NCI-H187 treated with DMSO at 0.1 percent for 48 hours (cell line): Measurements from ENCODE around the gene XPC.

Experiments
- DNase-seq: peaks from one replicate; lab custom pipeline; 2025; lab: John Stamatoyannopoulos, UW

Gene XPC

GRCh38 chr3:14208168-14208567 is 29.8 kb upstream of the XPC start:
- DNase-seq, result no peak

- DNase-seq, result no peak
Measured at GRCh38 chr3:14206548-14207177, 28.3 kb upstream of the XPC start.

DNA sequence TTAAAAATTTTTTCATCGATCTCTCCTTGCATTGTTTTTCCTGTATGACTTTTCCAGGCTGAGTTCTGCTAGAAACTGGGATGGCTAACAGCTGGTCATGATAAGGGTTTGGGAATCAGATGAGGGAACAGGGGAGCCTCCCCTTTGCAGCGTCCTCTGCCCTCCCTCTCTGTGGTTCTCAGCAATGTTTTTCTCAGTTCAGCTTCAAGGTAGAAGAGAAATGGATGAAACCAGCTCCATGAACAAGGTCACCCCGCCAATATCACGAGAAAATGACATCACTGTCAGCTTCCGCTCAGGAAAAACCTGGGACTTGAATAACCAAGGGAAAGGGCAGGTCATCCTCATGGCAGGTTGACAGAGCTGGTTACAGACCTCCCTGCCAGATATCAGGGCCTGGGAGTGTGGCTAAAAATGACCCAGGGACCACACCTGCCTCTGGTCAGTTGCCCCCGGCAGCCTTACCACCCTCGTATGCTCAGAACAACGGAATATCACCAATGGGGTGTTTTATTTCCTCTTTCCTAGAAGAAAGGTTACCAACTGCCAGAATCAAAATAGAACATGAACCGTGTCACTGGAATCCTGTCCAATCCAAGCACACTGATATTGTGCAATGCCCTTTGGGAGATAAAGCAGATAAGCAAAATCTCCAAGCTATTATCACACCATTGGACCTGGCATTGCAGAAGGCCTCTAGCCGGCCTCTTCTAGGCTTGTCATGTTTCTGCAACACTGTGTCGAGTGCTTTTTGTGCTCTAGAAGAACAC is 26.3 kb upstream of the XPC start:
- no peak for DNase-seq

DNA sequence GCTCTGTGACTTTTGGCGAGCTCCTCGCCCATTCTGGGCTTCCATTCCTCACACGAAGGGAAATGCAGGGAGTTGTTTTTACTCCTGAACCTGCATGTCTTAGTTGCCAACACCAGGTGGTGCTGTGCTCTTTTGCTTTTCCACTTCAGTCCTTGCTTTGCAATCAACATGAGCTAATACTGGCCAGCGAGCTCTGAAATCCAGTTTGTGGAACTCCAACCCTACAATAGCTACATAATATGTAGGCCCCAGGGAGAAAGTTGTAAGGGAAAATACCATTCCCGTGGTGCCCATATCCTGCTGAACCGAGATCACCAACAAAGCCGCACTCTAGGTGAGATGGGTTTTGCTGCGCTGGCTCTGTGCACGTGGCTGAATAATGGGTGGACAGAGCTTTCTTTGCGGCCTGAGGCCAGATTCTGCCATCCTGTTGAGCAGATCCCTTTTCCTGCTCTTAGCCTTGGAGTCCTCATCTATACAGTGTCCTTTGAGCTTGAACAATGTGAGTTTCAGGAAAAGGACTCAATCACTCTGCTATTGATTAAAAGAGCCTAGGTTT is 25.2 kb upstream of the XPC start:
- DNase-seq, result no peak

DNA sequence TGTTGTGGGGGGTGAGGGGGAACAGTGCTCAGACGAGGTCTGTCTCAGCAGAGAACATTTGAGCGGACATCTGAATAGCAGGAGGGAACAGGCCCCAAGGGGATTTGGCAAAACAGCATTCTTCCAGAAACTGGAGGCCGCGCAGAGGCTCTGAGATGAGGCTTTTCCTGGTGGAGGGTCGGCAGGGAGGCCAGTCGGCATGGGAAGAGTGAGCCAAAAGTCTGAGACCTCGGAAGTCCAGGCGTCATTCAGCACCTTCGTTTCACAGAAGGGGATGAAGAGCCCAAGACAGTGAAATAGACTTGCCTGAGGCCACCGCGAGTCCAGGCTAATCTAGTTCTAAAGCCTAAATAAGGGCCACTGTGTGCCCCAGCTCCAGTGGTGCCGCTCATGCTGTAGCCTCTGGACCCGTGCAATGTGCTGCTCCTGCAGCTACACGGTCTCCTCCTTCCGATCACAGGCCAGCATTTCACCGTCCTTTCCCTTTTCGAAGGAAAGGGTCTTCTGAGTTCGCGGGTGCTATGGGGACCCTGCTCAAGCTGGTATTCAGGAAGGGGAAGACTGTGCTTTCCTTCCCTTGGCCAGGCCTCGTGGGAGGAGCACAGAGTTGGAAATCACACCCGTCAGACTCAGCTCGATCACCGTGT is 24.6 kb upstream of the XPC start:
- no peak for DNase-seq

DNA sequence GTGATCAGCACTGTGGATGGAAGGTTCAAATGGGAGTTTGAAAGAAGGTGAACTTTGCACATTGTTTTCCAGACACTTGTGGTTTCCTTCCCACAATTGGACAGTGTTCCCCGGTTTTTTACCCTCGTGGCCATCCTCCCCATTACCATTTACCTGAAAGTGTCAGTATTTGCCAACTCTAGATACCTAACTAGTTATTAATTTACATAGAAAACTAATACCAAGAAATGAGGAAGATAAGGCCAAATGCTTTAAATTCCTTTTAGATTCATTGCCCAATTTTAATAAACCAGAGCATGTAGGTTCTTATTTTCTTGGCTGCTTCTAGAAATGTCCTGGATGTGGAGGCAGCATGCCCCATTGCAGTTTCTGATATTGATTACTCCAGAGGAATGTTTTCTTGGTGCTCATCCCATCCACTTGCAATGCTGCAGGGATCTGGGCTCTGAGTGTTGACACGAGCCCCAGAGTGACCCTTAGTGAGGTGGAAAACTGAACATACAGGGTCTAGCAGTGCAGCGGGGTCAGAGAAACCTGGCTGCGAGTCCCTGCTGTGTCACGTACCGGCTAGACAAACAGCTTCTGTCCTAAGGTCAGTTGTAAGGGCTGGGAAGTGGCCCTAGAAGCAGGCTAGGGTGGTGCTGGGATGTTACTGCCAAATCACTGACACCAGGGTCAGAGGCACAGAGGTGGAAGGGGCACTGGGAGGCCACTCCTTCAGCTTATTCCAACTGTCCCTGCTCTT is 23.7 kb upstream of the XPC start:
- DNase-seq, result no peak

DNA sequence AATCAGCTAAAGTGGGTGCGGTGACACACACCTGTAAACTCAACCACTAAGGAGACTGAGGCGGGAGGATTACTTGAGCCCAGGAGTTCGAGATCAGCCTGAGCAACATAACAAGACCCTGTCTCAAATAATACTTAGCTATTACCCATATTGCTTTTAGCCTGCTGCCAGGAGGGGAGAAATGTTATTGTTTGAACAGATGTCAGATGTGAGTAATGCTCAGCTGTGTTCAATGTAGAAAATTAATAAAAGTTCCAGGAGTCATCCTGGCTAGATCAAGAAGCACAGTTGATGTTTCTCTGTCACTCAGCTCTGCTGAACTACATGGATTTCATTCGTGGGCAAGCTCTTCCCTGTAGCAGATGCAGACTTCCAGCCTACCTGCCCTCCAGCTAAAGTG is 22.4 kb upstream of the XPC start:
- no peak for DNase-seq

GRCh38 chr3:14200276-14200675 is 21.9 kb upstream of the XPC start:
- no peak for DNase-seq

GRCh38 chr3:14199641-14200040 is 21.2 kb upstream of the XPC start:
- no peak for DNase-seq

DNA sequence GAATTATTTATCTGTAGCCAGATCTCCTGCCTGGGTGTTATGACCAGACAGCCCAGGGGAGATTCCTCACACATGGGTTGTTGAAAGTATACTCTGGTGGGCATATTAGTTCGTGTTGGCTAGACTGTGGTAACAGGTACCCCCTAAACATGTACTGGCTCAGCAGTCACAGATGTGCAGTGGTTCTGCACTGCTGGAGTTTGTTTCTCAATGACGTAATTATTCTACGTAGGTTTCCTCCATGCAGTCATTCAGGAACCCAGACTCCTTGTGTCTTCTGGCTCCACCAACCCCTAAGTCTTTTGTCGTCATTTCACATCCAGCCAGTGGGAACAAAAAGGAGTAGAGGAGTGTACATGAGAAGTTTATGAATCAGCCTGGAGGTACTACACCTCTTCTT is 16.5 kb upstream of the XPC start:
- DNase-seq, result no peak

DNA sequence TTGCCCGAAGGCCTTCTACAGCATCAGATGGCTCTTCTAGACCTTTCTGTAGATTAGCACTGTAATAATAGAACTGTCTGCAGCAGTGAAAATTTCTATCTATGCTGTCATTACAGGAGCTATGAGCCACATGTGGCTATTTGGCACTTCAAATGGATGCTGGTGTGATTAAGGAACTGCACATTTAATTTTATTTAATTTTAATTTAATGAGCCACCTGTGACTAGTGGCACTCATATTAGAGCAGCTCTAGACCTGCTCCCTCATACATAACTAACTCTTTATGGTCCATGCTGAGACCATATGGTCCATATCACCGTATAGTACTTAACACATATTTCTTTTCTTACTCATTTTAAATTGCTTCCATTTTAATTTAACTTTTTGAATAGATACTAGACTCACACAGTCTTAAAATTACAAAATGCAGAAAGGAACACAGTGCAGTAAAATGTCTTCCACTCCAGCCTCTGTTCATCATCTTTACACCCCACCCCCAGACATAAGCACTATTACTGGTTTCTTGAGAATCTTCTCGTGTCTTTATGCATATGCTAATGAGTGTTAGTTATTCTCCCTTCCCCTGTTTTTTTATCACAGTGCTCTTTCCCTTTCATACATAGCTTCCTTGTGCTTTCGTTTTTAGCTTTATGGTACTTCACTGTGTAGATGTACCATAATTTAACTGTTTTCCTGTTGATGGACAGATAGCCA is 9.8 kb upstream of the XPC start:
- no peak for DNase-seq

GRCh38 chr3:14186854-14187458 is 8.6 kb upstream of the XPC start:
- no peak for DNase-seq

- DNase-seq, result no peak
Measured at GRCh38 chr3:14183015-14183577, 4.7 kb upstream of the XPC start.

GRCh38 chr3:14181253-14181652 is 2.9 kb upstream of the XPC start:
- DNase-seq, result no peak

- DNase-seq, result no peak
Measured at GRCh38 chr3:14179795-14180194, 1.4 kb upstream of the XPC start.

- no peak for DNase-seq
Measured at GRCh38 chr3:14179114-14179465, 689 bp upstream of the XPC start.

DNA sequence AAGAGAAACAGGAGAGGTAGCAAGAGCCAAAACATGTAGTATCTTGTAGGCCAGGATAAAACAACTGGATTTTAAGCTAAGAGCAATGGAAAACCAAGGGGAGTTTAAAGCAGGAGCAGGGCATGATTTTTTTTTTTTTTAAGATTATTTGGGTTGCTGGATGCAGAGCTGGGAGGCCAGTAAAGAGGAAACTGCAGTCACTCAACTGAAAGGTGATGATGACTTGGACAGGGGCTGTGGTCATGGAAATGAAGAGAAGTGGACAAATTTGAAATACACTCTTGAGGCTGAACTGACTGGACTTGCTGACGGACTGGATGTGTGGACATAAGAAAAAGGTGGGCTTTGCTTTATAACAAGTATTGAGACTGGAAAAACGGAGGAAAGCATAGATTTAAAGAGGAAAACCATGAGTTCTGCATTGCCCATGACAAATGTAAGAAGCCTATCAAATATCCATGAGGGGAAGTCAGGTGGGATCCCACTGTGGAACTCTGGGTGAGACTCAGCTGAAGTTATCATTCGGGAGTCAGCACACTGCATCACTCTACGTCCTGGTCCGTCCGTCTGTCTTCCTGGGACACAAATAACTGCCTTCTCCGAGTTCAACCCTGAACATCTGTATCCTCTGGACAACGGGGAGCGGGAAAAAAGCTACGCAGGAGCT is 688 bp downstream of the XPC start:
- DNase-seq, result no peak

DNA sequence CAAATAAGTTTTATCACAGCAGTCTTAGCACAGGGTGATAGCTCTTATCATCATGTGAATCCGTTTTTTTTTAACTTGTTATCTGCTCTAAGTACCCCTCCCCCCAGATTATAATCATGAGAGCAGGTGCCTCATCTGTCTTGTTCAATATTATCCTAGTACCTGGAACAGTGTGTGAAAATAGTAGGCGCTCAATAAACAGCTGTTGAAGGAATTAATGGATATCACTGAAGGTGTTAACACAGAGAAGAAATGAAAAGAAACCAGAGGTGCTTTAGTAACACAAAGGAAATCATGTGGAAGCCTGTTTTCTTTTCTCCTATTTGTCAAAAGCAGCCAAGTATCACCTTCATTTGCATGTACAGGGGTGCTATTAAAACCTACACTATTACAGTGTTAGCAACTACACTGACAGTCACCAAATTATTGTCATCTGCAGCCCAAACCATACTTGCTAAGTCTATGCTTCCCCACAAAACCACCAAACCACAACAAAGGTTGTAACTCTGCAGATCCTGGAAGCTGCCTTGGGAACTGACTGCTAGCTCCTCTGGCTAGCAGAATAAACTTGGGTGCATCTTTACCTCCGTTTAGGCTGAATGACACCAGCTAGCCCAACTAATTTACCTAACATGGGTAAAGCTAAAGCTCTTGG is 2.9 kb downstream of the XPC start:
- no peak for DNase-seq

DNA sequence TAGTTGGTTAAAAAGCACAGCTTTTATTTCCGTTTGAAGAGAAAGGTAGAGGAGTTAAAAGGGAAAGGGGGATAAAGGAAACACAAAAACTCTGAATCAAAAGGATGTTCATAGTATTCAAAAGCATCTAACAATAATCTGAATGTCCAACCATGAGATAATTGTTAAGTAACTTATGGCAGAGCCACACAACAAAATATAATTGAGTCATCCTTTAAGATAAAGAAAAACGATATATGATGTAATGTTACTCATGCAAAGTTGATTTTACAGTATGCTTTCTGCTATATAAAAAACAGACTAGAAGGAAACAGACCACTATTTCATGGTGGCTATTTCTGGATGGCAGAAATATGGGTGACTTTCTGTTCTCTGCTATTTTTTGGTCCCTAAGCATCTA is 3.9 kb downstream of the XPC start:
- no peak for DNase-seq

- no peak for DNase-seq
Measured at GRCh38 chr3:14172496-14172895, 5.9 kb downstream of the XPC start.
